ENCODE results near the gene PIK3IP1.

GRCh38 chr22:31326877-31327276 lies 34.6 kb upstream of the PIK3IP1 start:
- TF ChIP-seq POLR2A (IDR thresholded peaks at IDR 0.05): no peak
- no peak for TF ChIP-seq CTCF (IDR thresholded peaks at IDR 0.05 in 8 of 11, conservative IDR thresholded peaks at IDR 0.05 in 3 of 11)
- TF ChIP-seq POLR2AphosphoS5 (IDR thresholded peaks at IDR 0.05): no peak

Measured in spleen (tissue), 7 donors.